OCI-M2 (cell line): Measurements from ENCODE around the gene PRKN.
A peak's percentile ranks its signal among the peaks of the same experiment; 100 is the strongest.
"Not testable (repeated sequence)": the region's sequence is repeated elsewhere in the genome, so short reads cannot be mapped to it uniquely, and the experiment has no call there.

Source experiments
- DNase-seq: peaks from one replicate; lab custom pipeline; 2025; ENCODE audit not compliant: unreplicated experiment; lab: John Stamatoyannopoulos, UW

Gene PRKN

GRCh38 chr6:162541019-162541601 lies 186.5 kb downstream of the PRKN start:
- DNase-seq = no peak

DNA sequence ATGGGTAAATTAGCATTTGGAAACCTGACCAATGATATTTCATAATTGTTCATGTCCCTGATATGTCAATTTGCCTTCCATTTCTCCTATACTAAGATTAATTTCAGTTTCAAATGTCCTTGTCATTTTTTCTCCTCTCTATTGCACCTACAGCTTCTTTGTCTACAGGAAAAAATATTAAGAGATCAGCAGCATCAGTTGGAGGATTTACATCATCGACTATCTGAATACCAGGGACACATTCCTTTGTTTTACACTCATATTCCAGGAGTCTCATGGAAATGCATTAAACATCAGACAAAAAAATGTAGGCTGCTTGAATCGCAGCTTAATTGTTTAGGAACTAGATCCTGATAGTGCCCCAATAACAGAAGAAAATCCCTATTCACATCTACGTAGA lies 188.2 kb downstream of the PRKN start:
- no peak for DNase-seq

DNA sequence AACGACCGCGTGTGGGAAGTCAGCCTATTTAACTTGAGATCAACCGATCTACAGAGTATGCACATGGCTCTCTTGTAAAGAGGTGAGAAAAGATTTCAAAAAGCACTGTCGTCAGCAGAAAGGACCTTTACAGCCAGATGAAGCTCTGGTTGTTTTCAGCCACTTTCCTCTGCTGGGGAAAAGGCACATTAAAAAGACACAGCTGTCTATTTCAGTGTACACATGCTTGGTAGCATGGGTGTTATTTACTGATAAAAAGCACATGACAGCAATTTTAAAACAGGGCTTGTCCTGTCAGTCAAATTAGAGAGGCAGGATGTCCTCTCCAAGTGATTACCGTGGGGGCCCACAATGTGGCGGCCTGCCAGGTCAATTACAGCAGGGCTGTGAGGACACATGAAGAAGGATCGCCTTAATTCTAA lies 188.9 kb downstream of the PRKN start:
- peak; percentile 4 for DNase-seq

- no peak for DNase-seq
Observed at GRCh38 chr6:162533009-162533400, 194.6 kb downstream of the PRKN start.

- DNase-seq = no peak
Observed at GRCh38 chr6:162532283-162533008, 195.1 kb downstream of the PRKN start.

DNA sequence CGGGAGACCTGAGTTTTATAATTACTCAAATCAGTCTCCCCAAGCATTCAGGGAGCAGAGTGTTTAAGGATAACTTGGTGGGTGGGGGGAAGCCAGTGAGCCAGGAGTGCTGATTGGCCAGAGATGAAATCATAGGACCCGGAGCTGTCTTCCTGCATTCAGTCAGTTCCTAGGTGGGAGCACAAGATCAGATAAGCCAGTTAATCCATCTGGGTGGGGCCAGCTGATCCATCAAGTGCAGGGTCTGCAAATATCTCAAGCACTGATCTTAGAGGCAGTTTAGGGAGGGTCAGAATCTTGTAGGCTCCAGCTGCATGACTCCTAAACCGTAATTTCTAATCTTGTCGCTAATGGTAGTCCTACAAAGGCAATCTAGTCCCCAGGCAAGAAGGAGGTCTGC lies 196.2 kb downstream of the PRKN start:
- not testable (repeated sequence) for DNase-seq

DNA sequence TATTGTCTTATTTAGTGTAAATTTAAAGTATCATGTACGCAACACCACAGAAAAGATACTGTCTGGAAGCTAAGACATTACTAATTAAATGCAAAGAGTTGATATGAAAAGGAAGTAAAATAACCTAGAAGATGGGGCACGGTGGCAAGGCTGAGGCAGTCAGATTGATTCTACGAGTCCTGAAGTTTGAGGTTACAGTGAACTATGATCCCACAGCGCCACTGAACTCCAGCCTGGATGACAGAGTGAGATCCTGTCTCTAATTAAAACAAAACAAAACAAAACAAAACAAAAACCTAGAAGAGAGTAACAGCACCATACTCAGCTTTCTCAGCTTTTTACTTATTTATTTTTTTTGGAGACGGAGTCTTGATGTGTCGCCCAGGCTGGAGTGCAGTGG lies 199.0 kb downstream of the PRKN start:
- DNase-seq = no peak

GRCh38 chr6:162526960-162527359 lies 200.6 kb downstream of the PRKN start:
- no peak for DNase-seq

DNA sequence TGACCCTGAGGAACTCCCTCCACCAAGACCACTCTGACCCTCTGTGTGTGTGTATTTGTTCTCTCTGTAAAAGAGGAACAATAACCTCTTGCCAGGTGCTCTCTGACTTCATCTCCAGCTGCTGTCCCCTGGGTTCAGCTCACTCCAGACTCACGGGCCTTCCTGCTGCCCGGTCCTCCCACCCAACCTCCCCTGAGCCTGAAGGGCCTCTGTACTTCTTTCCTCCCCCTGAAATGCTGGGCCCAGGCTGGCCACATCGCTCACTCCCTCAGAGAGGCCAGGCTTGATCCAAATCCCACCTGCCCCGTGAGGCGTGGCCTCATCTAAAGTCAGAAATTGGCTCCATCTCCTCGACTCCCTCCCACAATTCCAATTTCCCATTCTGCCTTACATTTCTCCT lies 202.4 kb downstream of the PRKN start:
- no peak for DNase-seq

DNA sequence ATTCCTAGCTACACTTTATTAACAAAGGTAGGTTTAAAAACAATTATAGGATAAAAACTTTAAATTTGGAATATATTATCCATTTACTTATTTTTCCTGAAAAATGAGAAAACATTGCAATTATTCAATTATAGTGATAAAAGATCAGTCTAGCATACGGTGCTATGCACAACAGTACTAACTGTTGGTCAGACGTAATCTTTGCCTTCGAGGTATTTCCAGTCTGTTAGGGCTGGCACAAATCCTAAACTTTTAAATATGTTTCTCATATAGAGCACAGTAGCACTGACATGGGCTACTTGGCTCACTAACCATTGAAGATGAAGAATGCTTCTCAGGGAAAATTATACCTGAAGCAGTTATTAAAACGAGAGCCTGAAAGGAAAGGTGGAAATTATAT lies 214.8 kb downstream of the PRKN start:
- DNase-seq = no peak

GRCh38 chr6:162497389-162497788 lies 230.2 kb downstream of the PRKN start:
- DNase-seq = no peak

DNA sequence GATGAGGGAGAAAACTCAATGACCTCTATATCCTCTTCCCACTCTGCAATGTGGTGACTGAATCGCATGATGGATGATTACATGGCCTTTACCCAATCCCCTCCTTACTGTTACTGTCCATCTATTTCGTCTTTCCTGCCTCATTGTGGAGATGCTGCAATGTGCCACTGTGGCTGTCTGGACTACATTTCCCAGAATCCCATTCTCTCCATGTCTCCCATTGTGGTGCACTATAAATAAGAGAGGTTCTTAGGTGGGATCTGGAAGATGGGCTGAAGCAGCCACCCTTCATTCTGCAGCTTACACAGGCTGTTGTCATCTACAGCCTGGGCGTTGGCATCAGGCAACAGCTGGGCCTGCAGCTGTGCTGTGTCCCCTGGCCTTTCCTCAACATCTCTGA lies 233.6 kb downstream of the PRKN start:
- no peak for DNase-seq

- DNase-seq = no peak
Observed at GRCh38 chr6:162491637-162492036, 235.9 kb downstream of the PRKN start.

DNA sequence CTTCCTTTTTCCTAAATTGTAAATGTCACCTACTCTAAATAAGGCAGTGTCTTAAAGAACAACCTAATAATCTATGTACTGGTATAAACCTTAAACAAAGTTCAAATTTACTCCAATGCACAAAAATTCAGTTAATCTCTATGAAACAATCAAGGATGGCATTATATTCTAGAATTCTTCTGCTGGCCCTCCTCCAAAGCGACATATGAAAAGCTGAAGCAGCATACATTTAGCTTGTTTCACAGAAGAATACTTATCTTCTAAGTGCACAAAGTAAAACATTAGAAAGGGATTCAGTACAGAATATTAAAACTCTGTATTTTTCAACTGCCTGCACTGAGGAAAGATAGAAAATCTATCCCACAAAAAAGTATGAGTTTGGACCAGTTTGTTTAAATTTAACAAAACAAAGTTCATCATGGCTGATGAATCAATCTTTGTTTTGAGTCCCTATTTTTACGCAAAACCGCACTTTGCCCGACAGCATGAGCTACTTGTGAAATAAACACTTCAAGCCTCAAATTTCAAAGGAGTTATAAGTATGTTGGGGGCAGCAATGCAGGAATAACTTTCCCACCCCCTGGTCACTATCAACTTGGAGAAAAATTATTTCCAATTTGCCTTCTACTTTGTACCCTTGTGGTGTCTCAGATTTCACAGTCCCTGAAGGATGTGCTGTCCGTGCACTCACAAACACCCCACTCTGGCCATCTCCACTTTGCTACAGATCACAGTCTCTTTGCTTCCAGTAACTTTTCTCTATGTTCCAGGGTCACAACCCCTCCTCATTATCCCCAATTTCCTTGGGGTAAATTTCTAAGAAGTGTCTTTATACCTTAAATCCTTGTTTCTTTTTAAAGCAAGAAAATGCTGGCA lies 238.2 kb downstream of the PRKN start:
- no peak for DNase-seq

- no peak for DNase-seq
Observed at GRCh38 chr6:162488444-162488843, 239.1 kb downstream of the PRKN start.

GRCh38 chr6:162485464-162485863 lies 242.1 kb downstream of the PRKN start:
- DNase-seq = no peak

- no peak for DNase-seq
Observed at GRCh38 chr6:162481938-162482337, 245.6 kb downstream of the PRKN start.

- DNase-seq = no peak
Observed at GRCh38 chr6:162481320-162481719, 246.2 kb downstream of the PRKN start.

DNA sequence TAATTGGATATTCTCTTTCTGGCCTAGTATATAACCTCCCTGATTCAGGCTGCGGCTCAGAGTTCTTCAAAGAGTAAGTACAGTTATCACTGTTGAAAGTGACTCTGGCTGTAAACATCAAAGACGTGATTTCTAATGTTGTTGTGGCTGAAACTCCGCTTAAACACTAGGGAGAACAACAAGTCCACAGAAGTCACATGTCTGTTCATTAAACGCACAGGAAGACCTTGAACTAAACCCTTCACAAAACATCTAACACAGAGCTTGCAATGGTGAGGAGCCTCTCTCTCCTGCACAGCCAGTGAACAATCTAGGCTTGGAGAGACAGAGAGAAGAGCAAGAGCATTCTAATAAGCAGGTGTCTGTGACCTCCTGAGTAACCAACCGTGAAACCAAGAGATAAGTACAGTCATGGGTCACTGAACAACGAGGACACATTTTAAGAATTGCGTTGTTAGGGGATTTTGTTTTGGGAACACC lies 249.3 kb downstream of the PRKN start:
- no peak for DNase-seq

DNA sequence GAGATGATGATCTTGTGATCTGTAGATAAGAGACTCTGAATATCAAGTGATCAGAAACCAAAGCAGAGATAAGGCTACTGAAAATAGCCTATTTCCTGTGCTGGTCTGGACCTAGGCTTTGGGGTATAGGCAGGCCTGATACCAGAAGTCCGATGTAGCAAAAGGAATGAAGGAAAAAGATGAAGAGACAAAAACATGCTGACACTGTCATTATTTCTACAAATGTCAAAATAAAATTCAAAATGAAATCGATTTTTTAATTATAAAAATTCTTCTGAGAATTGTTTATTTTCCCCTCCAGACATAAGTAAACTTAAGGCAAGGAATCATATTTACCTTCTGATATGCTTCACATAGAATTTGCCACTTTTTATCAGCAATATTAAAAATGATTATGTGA lies 252.8 kb downstream of the PRKN start:
- DNase-seq = no peak

DNA sequence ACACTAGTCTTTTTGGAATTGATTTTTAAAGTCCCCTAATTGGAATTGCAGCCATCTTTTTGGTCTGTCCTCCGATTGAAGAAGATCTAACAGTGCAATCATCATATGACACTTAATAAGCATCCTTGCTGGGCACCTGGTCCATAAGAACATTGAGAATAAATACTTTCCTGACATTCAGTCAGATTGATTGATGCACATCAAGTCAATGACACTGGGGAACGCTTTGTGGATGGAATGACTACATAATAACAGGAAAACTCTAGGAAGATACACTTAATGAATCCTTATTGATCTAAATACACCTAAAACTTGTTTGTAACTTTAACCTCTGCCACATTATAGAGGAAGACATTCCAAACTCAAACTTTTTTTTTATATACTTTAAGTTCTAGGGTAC lies 255.7 kb downstream of the PRKN start:
- DNase-seq = no peak

GRCh38 chr6:162468326-162468725 lies 259.2 kb downstream of the PRKN start:
- no peak for DNase-seq
